GM12878 (cell line): Measurements from ENCODE around the gene DARS1. TPM values are rescaled to one million over a fixed set of nuclear protein-coding genes. Genes with fewer than 3 reads are reported as not detected.

ENCODE experiments used
- ASH2L ChIP-seq: fragments of 300-600, 200-600 bp; sonication (generic); IDR thresholded peaks from 2 replicates; pipeline ENCODE4 v1.6.1; 2017; ENCODE audit warnings: low read depth, mild to moderate bottlenecking, borderline replicate concordance
- CBFB ChIP-seq: IDR thresholded peaks from 2 replicates; pipeline ENCODE4 v1.6.1; 2016; ENCODE audit warnings: antibody characterized with exemption, low read depth
- CREB1 ChIP-seq: IDR thresholded peaks from 2 replicates; pipeline ENCODE4 v1.6.1; 2012; ENCODE audit warnings: low read depth, mild to moderate bottlenecking, inconsistent platforms
- CREM ChIP-seq: IDR thresholded peaks from 2 replicates; pipeline ENCODE4 v1.6.1; 2014; ENCODE audit warnings: antibody characterized with exemption, low read depth
- DPF2 ChIP-seq: fragments of 450-650 bp; IDR thresholded peaks from 2 replicates; pipeline ENCODE4 v1.6.1; 2017; ENCODE audit warnings: mild to moderate bottlenecking
- EGR1 ChIP-seq, 2 experiments: IDR thresholded peaks; 1 replicate in 1 of 2; 2 replicates in 1 of 2; pipeline ENCODE4 v1.6.1; 2011 to 2012; ENCODE audit warnings: low read depth in 2 of 2, low read length in 2 of 2, borderline replicate concordance in 1 of 2, mild to moderate bottlenecking in 1 of 2, moderate library complexity in 1 of 2
- KDM1A ChIP-seq: fragments of 200-600 bp; sonication (generic); IDR thresholded peaks from 2 replicates; pipeline ENCODE4 v1.6.1; 2016; ENCODE audit warnings: borderline replicate concordance
- LARP7 ChIP-seq: fragments of 450-650 bp; IDR thresholded peaks from 2 replicates; pipeline ENCODE4 v1.6.1; 2017; ENCODE audit warnings: mild to moderate bottlenecking
- MEF2B ChIP-seq: fragments of 450-650 bp; IDR thresholded peaks from 2 replicates; pipeline ENCODE4 v1.6.1; 2018; ENCODE audit warnings: mild to moderate bottlenecking, moderate library complexity; ENCODE audit not compliant: partially characterized antibody, poor library complexity, severe bottlenecking
- MTA3 ChIP-seq: IDR thresholded peaks from 2 replicates; pipeline ENCODE4 v1.6.1; 2012; ENCODE audit warnings: low read length, inconsistent platforms, borderline replicate concordance
- MXI1 ChIP-seq: fragments of 150-350 bp; IDR thresholded peaks from 2 replicates; pipeline ENCODE4 v1.6.1; 2011; ENCODE audit warnings: low read depth, mild to moderate bottlenecking, inconsistent platforms, low read length, improper control_type of control experiment
- NFYB ChIP-seq: IDR thresholded peaks from 2 replicates; pipeline ENCODE4 v1.6.1; 2011; ENCODE audit warnings: low read depth, mild to moderate bottlenecking, low read length, improper control_type of control experiment, moderate library complexity; ENCODE audit not compliant: insufficient read depth
- NR2F1 ChIP-seq: fragments of 450-650 bp; conservative IDR thresholded peaks from 2 replicates; pipeline ENCODE4 v1.6.1; 2017; ENCODE audit warnings: mild to moderate bottlenecking
- POLR2A ChIP-seq: IDR thresholded peaks from 2 replicates; pipeline ENCODE4 v1.6.1; 2011; ENCODE audit warnings: low read depth, mild to moderate bottlenecking, low read length
- POLR2AphosphoS5 ChIP-seq: IDR thresholded peaks from 2 replicates; pipeline ENCODE4 v1.6.1; 2011; ENCODE audit warnings: mild to moderate bottlenecking, low read length, inconsistent platforms
- POU2F2 ChIP-seq: IDR thresholded peaks from 3 replicates; pipeline ENCODE4 v1.6.1; 2011; ENCODE audit warnings: low read depth, mild to moderate bottlenecking, low read length, borderline replicate concordance
- SIN3A ChIP-seq: IDR thresholded peaks from 2 replicates; pipeline ENCODE4 v1.6.1; 2012; ENCODE audit warnings: low read depth, low read length, improper control_type of control experiment
- polyA plus RNA-seq, 11 experiments: library from polyadenylated mRNA; depleted of rRNA in 4 of 11; unstranded in 6 of 11; stranded (reverse) in 5 of 11; fragments of >200 nt; fragmentation: Nextera tagmentation in 4 of 11; fragmentation: Illumina TruSeq in 1 of 11; extraction: Ambion mirVana in 4 of 11; extraction: Trizol in 1 of 11; gene quantifications; 1 replicate in 1 of 11; 2 replicates in 10 of 11; pipeline versions ENCODE4 v1.2.1 to v1.2.3, GENCODE V29; 2011 to 2016; ENCODE audit warnings: inconsistent platforms in 2 of 11, missing spikeins in 2 of 11, low read depth in 1 of 11
- total RNA-seq, 4 experiments: library from RNA; depleted of rRNA in 3 of 4; stranded (reverse); fragments of >200 nt in 3 of 4; fragmentation: Illumina TruSeq in 1 of 4; extraction: Trizol in 1 of 4; gene quantifications; 2 replicates each; pipeline versions ENCODE4 v1.2.1 to v1.2.3, GENCODE V29; 2013 to 2021
- TF ChIP-seq, protein P1 (sequence below): fragments of 450-650 bp; IDR thresholded peaks from 2 replicates; pipeline ENCODE4 v1.6.1; 2017; ENCODE audit warnings: mild to moderate bottlenecking, moderate library complexity
- TF ChIP-seq, protein P2 (sequence below): fragments of 450-650 bp; IDR thresholded peaks from 2 replicates; pipeline ENCODE4 v1.6.1; 2017; ENCODE audit warnings: mild to moderate bottlenecking, low read depth, inconsistent platforms; ENCODE audit not compliant: poor library complexity, severe bottlenecking
- TF ChIP-seq, protein P3 (sequence below): IDR thresholded peaks from 2 replicates; pipeline ENCODE4 v1.6.1; 2011; ENCODE audit warnings: borderline replicate concordance, low read depth, mild to moderate bottlenecking, moderate library complexity, mixed read lengths, low read length; ENCODE audit not compliant: insufficient read depth; ENCODE audit errors: extremely low read length
- TF ChIP-seq, protein P4 (sequence below): fragments of 450-650 bp; conservative IDR thresholded peaks from 2 replicates; pipeline ENCODE4 v1.6.1; 2017; ENCODE audit warnings: mild to moderate bottlenecking, moderate library complexity

DARS1 gene
- total and polyA plus RNA-seq, 10 of the 15 experiments (the other 5 are each of a cell fraction or from before 2014, with no cell fraction given) = 91.0 to 387 (median 137) TPM

DNA sequence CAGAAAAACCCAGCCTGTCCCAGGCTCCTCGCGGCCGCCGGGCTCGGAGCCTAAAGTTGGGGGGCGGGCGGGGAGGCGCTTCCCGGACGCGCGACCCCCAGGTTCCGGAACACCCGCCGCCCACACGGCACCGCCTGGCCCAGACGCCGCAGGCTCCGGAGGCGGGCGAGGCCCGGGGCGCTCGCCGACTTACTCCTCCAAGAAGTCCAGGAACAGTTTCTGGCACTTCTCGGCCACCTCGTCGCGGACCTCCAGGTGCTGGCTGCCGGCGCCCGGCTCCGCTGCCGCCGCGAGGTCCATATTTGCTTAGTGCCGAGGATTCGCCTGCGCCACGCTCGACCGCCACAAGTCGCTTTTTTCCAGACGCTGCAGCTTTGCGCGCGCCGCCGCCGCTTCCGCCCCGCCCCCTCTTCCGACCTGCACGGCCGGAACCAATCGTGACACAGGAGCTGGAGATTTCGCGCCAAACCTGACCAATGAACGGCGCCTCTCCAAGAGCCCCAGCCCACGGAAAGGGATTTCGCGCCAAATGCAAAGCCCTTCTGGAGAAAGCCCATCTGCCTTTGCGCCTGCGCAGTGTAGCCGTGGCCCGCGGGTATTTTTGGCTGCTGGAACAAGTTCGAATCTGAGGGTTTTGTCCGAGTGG is 109.2 kb downstream of the DARS1 start, which contains the start of gene MCM6 (continued):
- TF ChIP-seq, protein P1, sequence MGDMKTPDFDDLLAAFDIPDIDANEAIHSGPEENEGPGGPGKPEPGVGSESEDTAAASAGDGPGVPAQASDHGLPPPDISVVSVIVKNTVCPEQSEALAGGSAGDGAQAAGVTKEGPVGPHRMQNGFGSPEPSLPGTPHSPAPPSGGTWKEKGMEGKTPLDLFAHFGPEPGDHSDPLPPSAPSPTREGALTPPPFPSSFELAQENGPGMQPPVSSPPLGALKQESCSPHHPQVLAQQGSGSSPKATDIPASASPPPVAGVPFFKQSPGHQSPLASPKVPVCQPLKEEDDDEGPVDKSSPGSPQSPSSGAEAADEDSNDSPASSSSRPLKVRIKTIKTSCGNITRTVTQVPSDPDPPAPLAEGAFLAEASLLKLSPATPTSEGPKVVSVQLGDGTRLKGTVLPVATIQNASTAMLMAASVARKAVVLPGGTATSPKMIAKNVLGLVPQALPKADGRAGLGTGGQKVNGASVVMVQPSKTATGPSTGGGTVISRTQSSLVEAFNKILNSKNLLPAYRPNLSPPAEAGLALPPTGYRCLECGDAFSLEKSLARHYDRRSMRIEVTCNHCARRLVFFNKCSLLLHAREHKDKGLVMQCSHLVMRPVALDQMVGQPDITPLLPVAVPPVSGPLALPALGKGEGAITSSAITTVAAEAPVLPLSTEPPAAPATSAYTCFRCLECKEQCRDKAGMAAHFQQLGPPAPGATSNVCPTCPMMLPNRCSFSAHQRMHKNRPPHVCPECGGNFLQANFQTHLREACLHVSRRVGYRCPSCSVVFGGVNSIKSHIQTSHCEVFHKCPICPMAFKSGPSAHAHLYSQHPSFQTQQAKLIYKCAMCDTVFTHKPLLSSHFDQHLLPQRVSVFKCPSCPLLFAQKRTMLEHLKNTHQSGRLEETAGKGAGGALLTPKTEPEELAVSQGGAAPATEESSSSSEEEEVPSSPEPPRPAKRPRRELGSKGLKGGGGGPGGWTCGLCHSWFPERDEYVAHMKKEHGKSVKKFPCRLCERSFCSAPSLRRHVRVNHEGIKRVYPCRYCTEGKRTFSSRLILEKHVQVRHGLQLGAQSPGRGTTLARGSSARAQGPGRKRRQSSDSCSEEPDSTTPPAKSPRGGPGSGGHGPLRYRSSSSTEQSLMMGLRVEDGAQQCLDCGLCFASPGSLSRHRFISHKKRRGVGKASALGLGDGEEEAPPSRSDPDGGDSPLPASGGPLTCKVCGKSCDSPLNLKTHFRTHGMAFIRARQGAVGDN = no peak
- TF ChIP-seq POLR2A (peak; percentile 51; the same call in 1 of the 2 replicates), MTA3 (no peak), NR2F1 (0 out of 2 replicates have a peak, but pooled peaks have one; percentile 41), ASH2L (0 out of 2 replicates have a peak, but pooled peaks have one; percentile 33), POU2F2 (peak; percentile 31; the same call in 1 of the 3 replicates), MEF2B (peak; percentile 44), MXI1 (peak; percentile 87), SIN3A (peak; percentile 70), CREB1 (peak; percentile 96), CREM (peak; percentile 95), CBFB (peak; percentile 26; the same call in 1 of the 2 replicates), DPF2 (peak; percentile 64), LARP7 (peak; percentile 66; the same call in 1 of the 2 replicates), EGR1 (IDR thresholded peaks at IDR 0.05; ENCODE audit: borderline replicate concordance in 1 of 2, low read depth in 2 of 2, low read length in 2 of 2) (peak in 1 of 2 experiments; percentile 55; a peak in 1 of 3 replicates), POLR2AphosphoS5 (no peak; the same call in 1 of the 2 replicates), NFYB (peak; percentile 89), KDM1A (no peak)
- TF ChIP-seq, protein P2, sequence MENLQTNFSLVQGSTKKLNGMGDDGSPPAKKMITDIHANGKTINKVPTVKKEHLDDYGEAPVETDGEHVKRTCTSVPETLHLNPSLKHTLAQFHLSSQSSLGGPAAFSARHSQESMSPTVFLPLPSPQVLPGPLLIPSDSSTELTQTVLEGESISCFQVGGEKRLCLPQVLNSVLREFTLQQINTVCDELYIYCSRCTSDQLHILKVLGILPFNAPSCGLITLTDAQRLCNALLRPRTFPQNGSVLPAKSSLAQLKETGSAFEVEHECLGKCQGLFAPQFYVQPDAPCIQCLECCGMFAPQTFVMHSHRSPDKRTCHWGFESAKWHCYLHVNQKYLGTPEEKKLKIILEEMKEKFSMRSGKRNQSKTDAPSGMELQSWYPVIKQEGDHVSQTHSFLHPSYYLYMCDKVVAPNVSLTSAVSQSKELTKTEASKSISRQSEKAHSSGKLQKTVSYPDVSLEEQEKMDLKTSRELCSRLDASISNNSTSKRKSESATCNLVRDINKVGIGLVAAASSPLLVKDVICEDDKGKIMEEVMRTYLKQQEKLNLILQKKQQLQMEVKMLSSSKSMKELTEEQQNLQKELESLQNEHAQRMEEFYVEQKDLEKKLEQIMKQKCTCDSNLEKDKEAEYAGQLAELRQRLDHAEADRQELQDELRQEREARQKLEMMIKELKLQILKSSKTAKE = no peak
- TF ChIP-seq, protein P3, sequence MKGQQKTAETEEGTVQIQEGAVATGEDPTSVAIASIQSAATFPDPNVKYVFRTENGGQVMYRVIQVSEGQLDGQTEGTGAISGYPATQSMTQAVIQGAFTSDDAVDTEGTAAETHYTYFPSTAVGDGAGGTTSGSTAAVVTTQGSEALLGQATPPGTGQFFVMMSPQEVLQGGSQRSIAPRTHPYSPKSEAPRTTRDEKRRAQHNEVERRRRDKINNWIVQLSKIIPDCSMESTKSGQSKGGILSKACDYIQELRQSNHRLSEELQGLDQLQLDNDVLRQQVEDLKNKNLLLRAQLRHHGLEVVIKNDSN = no peak
- TF ChIP-seq, protein P4, sequence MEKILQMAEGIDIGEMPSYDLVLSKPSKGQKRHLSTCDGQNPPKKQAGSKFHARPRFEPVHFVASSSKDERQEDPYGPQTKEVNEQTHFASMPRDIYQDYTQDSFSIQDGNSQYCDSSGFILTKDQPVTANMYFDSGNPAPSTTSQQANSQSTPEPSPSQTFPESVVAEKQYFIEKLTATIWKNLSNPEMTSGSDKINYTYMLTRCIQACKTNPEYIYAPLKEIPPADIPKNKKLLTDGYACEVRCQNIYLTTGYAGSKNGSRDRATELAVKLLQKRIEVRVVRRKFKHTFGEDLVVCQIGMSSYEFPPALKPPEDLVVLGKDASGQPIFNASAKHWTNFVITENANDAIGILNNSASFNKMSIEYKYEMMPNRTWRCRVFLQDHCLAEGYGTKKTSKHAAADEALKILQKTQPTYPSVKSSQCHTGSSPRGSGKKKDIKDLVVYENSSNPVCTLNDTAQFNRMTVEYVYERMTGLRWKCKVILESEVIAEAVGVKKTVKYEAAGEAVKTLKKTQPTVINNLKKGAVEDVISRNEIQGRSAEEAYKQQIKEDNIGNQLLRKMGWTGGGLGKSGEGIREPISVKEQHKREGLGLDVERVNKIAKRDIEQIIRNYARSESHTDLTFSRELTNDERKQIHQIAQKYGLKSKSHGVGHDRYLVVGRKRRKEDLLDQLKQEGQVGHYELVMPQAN = peak; percentile 90
